Spleen (tissue), 7 donors: ENCODE results near the gene PCLO.
"Not testable (repeated sequence)": the region's sequence is repeated elsewhere in the genome, so short reads cannot be mapped to it uniquely, and the experiment has no call there.

Source experiments
- POLR2A ChIP-seq, 3 donors: fragments of 450-650 bp; IDR thresholded peaks; one replicate each; pipeline ENCODE4 v1.5.1; 2017; ENCODE audit warnings: antibody characterized with exemption in 3 of 3, mild to moderate bottlenecking in 1 of 3
- POLR2AphosphoS5 ChIP-seq, 3 donors: sonication (generic); formaldehyde crosslinking; IDR thresholded peaks; one replicate each; pipeline ENCODE4 v1.5.1; 2017; ENCODE audit warnings: antibody characterized with exemption in 3 of 3
- TF ChIP-seq, protein P1 (sequence below), 11 experiments: fragments of 200-600 bp in 7 of 11; fragments of 450-650 bp in 4 of 11; sonication (generic) in 4 of 11; IDR thresholded peaks in 8 of 11; conservative IDR thresholded peaks in 3 of 11; 1 replicate in 7 of 11; 2 replicates in 4 of 11; pipeline versions ENCODE4 v1.4.0 to v1.8.0; 2016 to 2021; ENCODE audit warnings: antibody characterized with exemption in 11 of 11, inconsistent platforms in 4 of 11, mild to moderate bottlenecking in 1 of 11
- donor health status: DM: no; HTN: no; CAD: no; lungs with moderate emphysema.
- donor health status: DM: no; HTN: no; CAD: no.
- donor health status: DM: no; HTN: no; CAD: no.

DNA sequence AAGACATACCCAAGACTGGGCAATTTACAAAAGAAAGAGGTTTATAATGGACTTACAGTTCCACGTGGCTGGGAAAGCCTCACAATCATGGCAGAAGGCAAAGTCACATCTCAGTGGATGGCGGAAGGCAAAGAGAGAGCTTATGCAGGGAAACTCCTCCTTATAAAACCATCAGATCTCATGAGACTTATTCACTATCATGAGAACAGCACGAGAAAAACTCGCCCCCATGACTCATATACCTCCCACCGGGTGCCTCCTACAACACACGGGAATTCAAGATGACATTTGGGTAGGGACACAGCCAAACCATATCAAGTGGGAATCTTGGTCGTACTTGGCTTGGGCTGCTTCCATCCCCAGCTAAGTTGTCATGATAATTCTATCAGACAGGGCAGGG is 268.3 kb downstream of the PCLO start:
- TF ChIP-seq, protein P1, sequence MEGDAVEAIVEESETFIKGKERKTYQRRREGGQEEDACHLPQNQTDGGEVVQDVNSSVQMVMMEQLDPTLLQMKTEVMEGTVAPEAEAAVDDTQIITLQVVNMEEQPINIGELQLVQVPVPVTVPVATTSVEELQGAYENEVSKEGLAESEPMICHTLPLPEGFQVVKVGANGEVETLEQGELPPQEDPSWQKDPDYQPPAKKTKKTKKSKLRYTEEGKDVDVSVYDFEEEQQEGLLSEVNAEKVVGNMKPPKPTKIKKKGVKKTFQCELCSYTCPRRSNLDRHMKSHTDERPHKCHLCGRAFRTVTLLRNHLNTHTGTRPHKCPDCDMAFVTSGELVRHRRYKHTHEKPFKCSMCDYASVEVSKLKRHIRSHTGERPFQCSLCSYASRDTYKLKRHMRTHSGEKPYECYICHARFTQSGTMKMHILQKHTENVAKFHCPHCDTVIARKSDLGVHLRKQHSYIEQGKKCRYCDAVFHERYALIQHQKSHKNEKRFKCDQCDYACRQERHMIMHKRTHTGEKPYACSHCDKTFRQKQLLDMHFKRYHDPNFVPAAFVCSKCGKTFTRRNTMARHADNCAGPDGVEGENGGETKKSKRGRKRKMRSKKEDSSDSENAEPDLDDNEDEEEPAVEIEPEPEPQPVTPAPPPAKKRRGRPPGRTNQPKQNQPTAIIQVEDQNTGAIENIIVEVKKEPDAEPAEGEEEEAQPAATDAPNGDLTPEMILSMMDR (IDR thresholded peaks at IDR 0.05 in 8 of 11, conservative IDR thresholded peaks at IDR 0.05 in 3 of 11): not testable (repeated sequence)
- TF ChIP-seq POLR2A, POLR2AphosphoS5 (IDR thresholded peaks at IDR 0.05): not testable (repeated sequence)
